Peyer's patch (tissue), 4 donors: Measurements from ENCODE around the gene RNF157. TPM values are rescaled to one million over a fixed set of nuclear protein-coding genes. Genes with fewer than 3 reads are reported as not detected.
A peak's percentile ranks its signal among the peaks of the same experiment; 100 is the strongest.
"Not testable (repeated sequence)": the region's sequence is repeated elsewhere in the genome, so short reads cannot be mapped to it uniquely, and the experiment has no call there.

Experiments used
- DNase-seq, 3 donors: peaks; one replicate each; pipeline ENCODE4 v3.0.0-alpha.2; 2017 to 2019
- H3K27ac ChIP-seq, 4 donors: fragments of 200-600 bp; sonication (generic); one replicate each; pipeline ENCODE4 v1.5.1; 2016 to 2019
- H3K27me3 ChIP-seq, 2 donors: fragments of 200-600 bp; sonication (generic); one replicate each; pipeline ENCODE4 v1.5.1; 2019
- H3K36me3 ChIP-seq, 3 donors: fragments of 200-600 bp; sonication (generic); one replicate each; pipeline ENCODE4 v1.5.1; 2016 to 2019
- H3K4me1 ChIP-seq, 4 donors: fragments of 200-600 bp; sonication (generic); one replicate each; pipeline ENCODE4 v1.5.1; 2016 to 2019
- H3K4me3 ChIP-seq, 4 donors: fragments of 200-600 bp; sonication (generic); 1 replicate in 3 of 4; 2 replicates in 1 of 4; pipeline ENCODE4 v1.5.1; 2016 to 2019; ENCODE audit warnings: mild to moderate bottlenecking in 1 of 4
- H3K9me3 ChIP-seq, 4 donors: fragments of 200-600 bp; sonication (generic); one replicate each; pipeline ENCODE4 v1.5.1; 2016 to 2019; ENCODE audit warnings: mild to moderate bottlenecking in 1 of 4
- CTCF ChIP-seq, 6 experiments: fragments of 450-650 bp in 4 of 6; fragments of 200-600 bp in 2 of 6; sonication (generic) in 1 of 6; IDR thresholded peaks; one replicate each; pipeline ENCODE4 v1.5.1; 2017 to 2019; ENCODE audit warnings: antibody characterized with exemption in 6 of 6, mild to moderate bottlenecking in 3 of 6, moderate library complexity in 1 of 6
- POLR2A ChIP-seq, 2 donors: fragments of 450-650 bp; IDR thresholded peaks; one replicate each; pipeline ENCODE4 v1.5.1; 2017; ENCODE audit warnings: antibody characterized with exemption in 2 of 2, mild to moderate bottlenecking in 2 of 2, moderate library complexity in 2 of 2
- total RNA-seq, 4 donors: library from RNA; depleted of rRNA; stranded (reverse); fragments of >200 nt; gene quantifications; one replicate each; pipeline ENCODE4 v1.1.0, GENCODE V29; 2016

RNF157 gene
- total RNA-seq, 4 donors from 2014 or later: 73.4 to 115 (median 106) TPM

DNA sequence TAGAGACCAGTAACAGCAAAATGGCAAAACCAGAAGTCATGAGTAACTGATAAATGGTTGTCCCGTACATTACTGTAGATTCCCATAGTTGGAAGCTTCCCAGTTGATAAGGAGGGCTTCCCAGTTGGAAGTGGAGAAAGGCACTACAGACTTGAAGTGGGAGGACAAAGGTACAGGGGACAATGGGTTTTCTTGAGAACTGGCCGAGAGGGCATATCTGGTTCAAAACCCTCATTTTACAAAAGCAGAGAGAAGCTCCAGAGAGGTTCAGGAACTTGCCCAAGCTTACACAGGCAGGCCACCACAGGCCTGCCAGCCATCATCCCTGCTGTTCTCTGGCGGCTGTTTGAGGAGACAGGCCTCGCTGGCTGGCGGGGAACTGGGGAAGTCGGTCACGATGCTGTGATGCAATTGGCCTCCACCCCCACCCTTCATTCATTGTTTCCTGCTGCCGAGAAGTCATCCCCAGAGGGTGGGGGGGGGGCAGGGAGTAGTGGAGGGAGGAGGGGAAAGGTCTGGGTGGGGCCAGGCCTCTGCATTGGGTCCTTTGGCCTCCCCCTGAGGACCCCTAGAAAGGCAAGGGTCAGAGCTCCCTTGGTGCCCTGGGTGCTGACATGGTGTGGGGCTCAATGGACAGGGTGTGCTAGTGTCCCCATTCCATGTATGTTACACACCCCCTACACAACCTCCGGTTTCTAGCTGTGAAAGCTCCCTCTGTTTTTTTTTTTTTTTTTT is 27.9 kb upstream of the RNF157 start:
- H3K9me3 ChIP-seq: no peaks in the 10 kb centered on the region
- peak overlapping the region in 3 of 4 donors; percentile 23 to 87 (median 36) for H3K4me3 ChIP-seq
- TF ChIP-seq POLR2A (IDR thresholded peaks at IDR 0.05) (peak in 1 of 2 donors; percentile 76), CTCF (IDR thresholded peaks at IDR 0.05) (no peak)
- H3K36me3 ChIP-seq: peaks cover 0 to 21% (median 0%) of the 10 kb centered on the region in 3 donors
- DNase-seq: peak; percentile 76 to 93 (median 90)
- peak overlapping the region; percentile 67 to 98 (median 84) for H3K27ac ChIP-seq
- H3K4me1 ChIP-seq: peaks cover 15 to 71% (median 65%) of the 10 kb centered on the region in 4 donors
- H3K27me3 ChIP-seq: no peaks in the 10 kb centered on the region

GRCh38 chr17:76267581-76268001 is 27.3 kb upstream of the RNF157 start:
- Histone ChIP-seq H3K4me1 (peaks cover 15 to 70% (median 61%) of the 10 kb centered on the region in 4 donors), H3K4me3 (peak overlapping the region in 3 of 4 donors; percentile 36 to 99 (median 87)), H3K27ac (peak overlapping the region; percentile 67 to 98 (median 84)), H3K36me3 (peaks cover 0 to 21% (median 0%) of the 10 kb centered on the region in 3 donors)
- not testable (repeated sequence) for H3K27me3 ChIP-seq, H3K9me3 ChIP-seq, DNase-seq

DNA sequence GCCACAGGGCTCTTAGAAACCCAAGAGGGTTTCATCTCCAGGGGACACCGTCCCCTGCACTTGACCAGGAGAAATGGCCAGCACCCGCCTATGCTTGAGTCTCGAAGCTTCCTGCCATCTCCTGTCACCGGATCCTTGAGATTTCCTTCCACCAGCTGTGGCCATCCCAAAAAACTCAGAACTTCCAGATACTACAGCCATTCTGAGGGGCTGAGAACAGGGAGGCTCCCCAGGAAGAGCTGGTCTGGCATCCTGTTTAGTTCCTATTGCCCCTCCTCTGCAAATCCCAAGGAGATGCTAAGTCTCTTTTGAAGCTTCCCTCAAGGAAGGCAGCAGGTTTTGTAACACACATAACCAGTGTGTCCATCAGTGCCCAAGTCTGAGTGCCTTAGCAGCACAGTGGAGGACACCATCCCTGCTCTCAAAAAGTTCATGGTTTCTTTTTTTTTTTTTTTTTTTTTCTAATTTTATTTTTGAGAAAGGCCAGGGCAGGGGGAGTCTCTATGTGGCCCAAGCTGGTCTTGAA is 26.8 kb upstream of the RNF157 start:
- peaks cover 15 to 69% (median 59%) of the 10 kb centered on the region in 4 donors for H3K4me1 ChIP-seq
- peaks cover 0 to 21% (median 0%) of the 10 kb centered on the region in 3 donors for H3K36me3 ChIP-seq
- no peak for TF ChIP-seq POLR2A (IDR thresholded peaks at IDR 0.05)
- no peak for TF ChIP-seq CTCF (IDR thresholded peaks at IDR 0.05)
- H3K27ac ChIP-seq: peak overlapping the region; percentile 92 to 98 (median 95)
- no peak for DNase-seq
- no peaks in the 10 kb centered on the region for H3K9me3 ChIP-seq
- H3K4me3 ChIP-seq: peak overlapping the region; percentile 80 to 99 (median 92)
- H3K27me3 ChIP-seq: no peaks in the 10 kb centered on the region

DNA sequence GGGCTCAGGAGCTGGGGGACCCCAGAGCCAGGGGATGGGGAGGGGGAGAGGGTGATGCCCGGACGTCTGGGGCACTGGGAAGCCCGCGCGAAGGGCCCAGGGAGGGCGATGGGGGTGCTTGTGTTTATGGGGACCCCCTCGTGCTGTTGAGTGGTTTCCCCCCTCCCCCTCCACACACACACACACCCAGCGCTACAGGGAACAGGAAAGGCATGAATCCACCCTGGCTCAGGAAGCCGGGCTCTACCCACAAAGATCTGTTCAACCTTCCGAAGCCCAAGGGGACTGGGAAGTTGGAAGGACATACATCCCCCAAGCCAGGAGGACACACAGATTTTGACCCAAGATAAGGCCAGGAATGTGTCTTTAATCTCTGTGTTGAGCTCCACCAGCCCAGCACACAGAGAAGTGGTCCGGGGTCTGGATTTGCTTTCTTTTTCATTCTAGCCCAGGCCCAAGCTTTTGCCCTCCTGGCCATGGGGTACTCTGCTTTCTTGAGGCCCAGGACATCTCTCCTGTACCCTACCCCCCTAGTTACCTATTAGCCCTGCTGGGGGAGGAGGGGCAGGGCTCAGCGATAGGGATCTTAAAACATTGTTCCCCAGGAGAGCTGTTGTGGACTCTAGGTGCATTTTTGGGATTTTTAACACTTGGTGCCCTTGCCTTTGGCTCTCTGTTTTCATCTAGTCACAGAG is 26.1 kb upstream of the RNF157 start:
- Histone ChIP-seq H3K36me3 (peaks cover 0 to 21% (median 0%) of the 10 kb centered on the region in 3 donors), H3K9me3 (no peaks in the 10 kb centered on the region), H3K4me3 (peak overlapping the region; percentile 80 to 99 (median 92)), H3K27ac (peak overlapping the region; percentile 92 to 98 (median 95)), H3K4me1 (peaks cover 10 to 69% (median 54%) of the 10 kb centered on the region in 4 donors), H3K27me3 (no peaks in the 10 kb centered on the region)
- TF ChIP-seq CTCF (IDR thresholded peaks at IDR 0.05): no peak
- TF ChIP-seq POLR2A (IDR thresholded peaks at IDR 0.05): no peak
- DNase-seq: peak in 1 of 3 donors; percentile 55

DNA sequence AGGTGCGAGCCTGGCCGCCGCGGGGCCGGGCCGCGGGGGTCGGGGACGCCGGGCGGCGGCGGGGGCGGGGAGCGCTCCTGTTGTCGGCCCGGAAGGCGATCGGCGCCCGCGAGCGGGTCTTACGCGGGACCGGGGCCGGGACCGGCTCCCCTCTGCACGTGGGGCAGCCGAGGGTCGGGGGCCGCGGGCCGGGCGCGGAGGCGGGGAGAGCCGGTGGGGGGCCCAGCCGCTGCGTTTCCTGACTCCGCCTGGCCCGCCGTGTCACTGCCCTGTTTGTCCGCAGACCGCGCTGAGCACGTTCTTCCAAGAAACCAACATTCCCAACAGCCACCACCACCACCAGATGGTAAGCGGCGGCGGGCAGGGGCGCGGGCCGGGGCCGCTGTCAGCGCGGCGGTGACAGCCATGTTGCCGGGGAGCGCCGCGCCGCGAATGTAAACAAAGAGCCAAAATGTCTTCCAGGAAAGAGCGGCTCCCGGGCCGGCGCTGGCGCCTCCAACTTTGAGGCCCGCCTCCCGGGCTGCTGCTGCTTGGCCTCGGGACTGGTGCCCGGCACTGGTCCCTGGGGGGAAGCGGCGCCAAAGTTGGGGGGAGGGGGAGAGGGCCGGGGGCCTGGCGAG is 25.4 kb upstream of the RNF157 start:
- peak overlapping the region; percentile 80 to 99 (median 92) for H3K4me3 ChIP-seq
- no peaks in the 10 kb centered on the region for H3K27me3 ChIP-seq
- H3K27ac ChIP-seq: peak overlapping the region; percentile 92 to 98 (median 95)
- H3K4me1 ChIP-seq: peaks cover 10 to 68% (median 50%) of the 10 kb centered on the region in 4 donors
- DNase-seq: peak; percentile 55 to 80 (median 80)
- TF ChIP-seq CTCF (IDR thresholded peaks at IDR 0.05) (no peak), POLR2A (IDR thresholded peaks at IDR 0.05) (peak in 1 of 2 donors; percentile 11)
- H3K9me3 ChIP-seq: no peaks in the 10 kb centered on the region
- H3K36me3 ChIP-seq: peaks cover 0 to 20% (median 0%) of the 10 kb centered on the region in 3 donors
